K562 (cell line): Measurements from ENCODE around the gene FAM89B. TPM values are rescaled to one million over a fixed set of nuclear protein-coding genes. Genes with fewer than 3 reads are reported as not detected.

Source experiments
- ARID4B ChIP-seq: sonication (generic); formaldehyde crosslinking; IDR thresholded peaks from 2 replicates; pipeline ENCODE4 v1.8.0; 2022; ENCODE audit warnings: mild to moderate bottlenecking, missing genetic modification reagents
- BHLHE40 ChIP-seq: IDR thresholded peaks from 2 replicates; pipeline ENCODE4 v1.6.1; 2011; ENCODE audit warnings: low read length, improper control_type of control experiment
- CBX3 ChIP-seq, 2 experiments: IDR thresholded peaks; 1 replicate in 1 of 2; 2 replicates in 1 of 2; pipeline ENCODE4 v1.6.1; 2012; ENCODE audit warnings: inconsistent platforms in 2 of 2, low read length in 2 of 2, borderline replicate concordance in 1 of 2, control low read depth in 1 of 2
- CREB3L1 ChIP-seq: fragments of 450-650 bp; IDR thresholded peaks from 2 replicates; pipeline ENCODE4 v1.6.1; 2014; ENCODE audit warnings: low read depth, mild to moderate bottlenecking, moderate library complexity, borderline replicate concordance
- DLX4 ChIP-seq: fragments of 250-450 bp; sonication (Bioruptor Pico); IDR thresholded peaks from 2 replicates; pipeline ENCODE4 v1.6.1; 2021; ENCODE audit warnings: mild to moderate bottlenecking
- FOS ChIP-seq: IDR thresholded peaks from 3 replicates; pipeline ENCODE4 v1.6.1; 2011; ENCODE audit not compliant: insufficient read length; ENCODE audit errors: extremely low read depth
- MAZ ChIP-seq, 2 experiments: fragments of 450-650 bp in 1 of 2; sonication (generic) in 1 of 2; formaldehyde crosslinking; IDR thresholded peaks in 1 of 2; conservative IDR thresholded peaks in 1 of 2; 2 replicates each; pipeline versions ENCODE4 v1.4.0 to v1.5.0; 2020; ENCODE audit warnings: mild to moderate bottlenecking in 1 of 2, missing genetic modification reagents in 1 of 2
- PHB ChIP-seq: fragments of 250-450 bp; sonication (Bioruptor Pico); IDR thresholded peaks from 2 replicates; pipeline ENCODE4 v1.5.0; 2021
- PPARD ChIP-seq: fragments of 250-450 bp; sonication (Bioruptor Pico); IDR thresholded peaks from 2 replicates; pipeline ENCODE4 v1.8.0; 2022; ENCODE audit warnings: inconsistent platforms, mild to moderate bottlenecking, moderate library complexity
- PRMT5 ChIP-seq: sonication (generic); formaldehyde crosslinking; IDR thresholded peaks from 2 replicates; pipeline ENCODE4 v1.5.0; 2020; ENCODE audit warnings: missing genetic modification reagents
- PRPF4 ChIP-seq: fragments of 200-400 bp; formaldehyde crosslinking; IDR thresholded peaks from one replicate; pipeline ENCODE4 v1.6.1; 2017; ENCODE audit warnings: low read length, low read depth, mild to moderate bottlenecking; ENCODE audit not compliant: insufficient read depth, poor library complexity, severe bottlenecking
- STAT6 ChIP-seq: sonication (generic); formaldehyde crosslinking; IDR thresholded peaks from 2 replicates; pipeline ENCODE4 v1.8.1; 2023; ENCODE audit warnings: mild to moderate bottlenecking, missing genetic modification reagents
- TAF7 ChIP-seq: fragments of 450-650 bp; IDR thresholded peaks from 2 replicates; pipeline ENCODE4 v1.6.1; 2016; ENCODE audit warnings: missing genetic modification characterization, missing compliant biosample characterization
- TEAD2 ChIP-seq: fragments of 450-650 bp; IDR thresholded peaks from 2 replicates; pipeline ENCODE4 v1.6.1; 2016; ENCODE audit warnings: missing genetic modification characterization, control low read depth, missing compliant biosample characterization
- TFE3 ChIP-seq: fragments of 450-650 bp; formaldehyde crosslinking; IDR thresholded peaks from 2 replicates; pipeline ENCODE4 v1.4.0; 2020; ENCODE audit warnings: mild to moderate bottlenecking, mixed read lengths
- ZNF121 ChIP-seq: sonication (generic); formaldehyde crosslinking; conservative IDR thresholded peaks from 2 replicates; pipeline ENCODE4 v1.8.0; 2022; ENCODE audit warnings: missing genetic modification reagents
- polyA plus RNA-seq, 8 experiments: library from polyadenylated mRNA; depleted of rRNA in 4 of 8; stranded (reverse) in 5 of 8; unstranded in 3 of 8; fragments of >200 nt; fragmentation: Nextera tagmentation in 2 of 8; fragmentation: Illumina TruSeq in 1 of 8; extraction: Ambion mirVana in 2 of 8; extraction: Trizol in 1 of 8; gene quantifications; 2 replicates each; pipeline versions ENCODE4 v1.2.1 to v1.2.3, GENCODE V29; 2011 to 2014; ENCODE audit warnings: inconsistent platforms in 1 of 8, missing spikeins in 1 of 8
- total RNA-seq, 7 experiments: library from RNA; depleted of rRNA in 6 of 7; stranded (reverse); fragments of >200 nt in 6 of 7; fragmentation: Illumina TruSeq in 2 of 7; extraction: Trizol in 2 of 7; gene quantifications; 2 replicates each; pipeline versions ENCODE4 v1.2.1 to v1.2.3, GENCODE V29; 2011 to 2021; ENCODE audit warnings: low replicate concordance in 1 of 7

The FAM89B gene
- total and polyA plus RNA-seq, 9 of the 15 experiments (the other 6 are each of a cell fraction or from before 2014, with no cell fraction given), result 0.32 to 27.6 (median 11.9) TPM

- TF ChIP-seq BHLHE40 (0 out of 2 replicates have a peak, but pooled peaks have one; percentile 16), TEAD2 (no peak), PRMT5 (CRISPR knock-in tag) (no peak), PPARD (CRISPR knock-in tag) (no peak), TAF7 (tag) (no peak), ARID4B (CRISPR knock-in tag) (no peak), PRPF4 (no peak), TFE3 (CRISPR knock-in tag) (no peak), STAT6 (CRISPR knock-in tag) (0 out of 2 replicates have a peak, but pooled peaks have one; percentile 23), MAZ (CRISPR knock-in tag; conservative IDR thresholded peaks at IDR 0.05 in 1 of 2, IDR thresholded peaks at IDR 0.05 in 1 of 2) (peak; percentile 21 to 69; a peak in 2 of 4 replicates), CBX3 (IDR thresholded peaks at IDR 0.05; ENCODE audit: borderline replicate concordance in 1 of 2, low read length in 2 of 2) (no peak), PHB (CRISPR knock-in tag) (no peak), DLX4 (CRISPR knock-in tag) (no peak), CREB3L1 (no peak), FOS (no peak), ZNF121 (CRISPR knock-in tag) (no peak)
These were observed 16.1 kb downstream of the FAM89B start (continued) for GRCh38 chr11:65588199-65589054.
